GM21786 (cell line): ENCODE results near the gene MYPN.
"Not testable (repeated sequence)": the region's sequence is repeated elsewhere in the genome, so short reads cannot be mapped to it uniquely, and the experiment has no call there.

Experiments
- ATAC-seq: cut with Tn5 transposase; IDR thresholded peaks from one replicate; pipeline ENCODE4 v1.9.1; 2021; ENCODE audit not compliant: unreplicated experiment

Gene MYPN, protein sequence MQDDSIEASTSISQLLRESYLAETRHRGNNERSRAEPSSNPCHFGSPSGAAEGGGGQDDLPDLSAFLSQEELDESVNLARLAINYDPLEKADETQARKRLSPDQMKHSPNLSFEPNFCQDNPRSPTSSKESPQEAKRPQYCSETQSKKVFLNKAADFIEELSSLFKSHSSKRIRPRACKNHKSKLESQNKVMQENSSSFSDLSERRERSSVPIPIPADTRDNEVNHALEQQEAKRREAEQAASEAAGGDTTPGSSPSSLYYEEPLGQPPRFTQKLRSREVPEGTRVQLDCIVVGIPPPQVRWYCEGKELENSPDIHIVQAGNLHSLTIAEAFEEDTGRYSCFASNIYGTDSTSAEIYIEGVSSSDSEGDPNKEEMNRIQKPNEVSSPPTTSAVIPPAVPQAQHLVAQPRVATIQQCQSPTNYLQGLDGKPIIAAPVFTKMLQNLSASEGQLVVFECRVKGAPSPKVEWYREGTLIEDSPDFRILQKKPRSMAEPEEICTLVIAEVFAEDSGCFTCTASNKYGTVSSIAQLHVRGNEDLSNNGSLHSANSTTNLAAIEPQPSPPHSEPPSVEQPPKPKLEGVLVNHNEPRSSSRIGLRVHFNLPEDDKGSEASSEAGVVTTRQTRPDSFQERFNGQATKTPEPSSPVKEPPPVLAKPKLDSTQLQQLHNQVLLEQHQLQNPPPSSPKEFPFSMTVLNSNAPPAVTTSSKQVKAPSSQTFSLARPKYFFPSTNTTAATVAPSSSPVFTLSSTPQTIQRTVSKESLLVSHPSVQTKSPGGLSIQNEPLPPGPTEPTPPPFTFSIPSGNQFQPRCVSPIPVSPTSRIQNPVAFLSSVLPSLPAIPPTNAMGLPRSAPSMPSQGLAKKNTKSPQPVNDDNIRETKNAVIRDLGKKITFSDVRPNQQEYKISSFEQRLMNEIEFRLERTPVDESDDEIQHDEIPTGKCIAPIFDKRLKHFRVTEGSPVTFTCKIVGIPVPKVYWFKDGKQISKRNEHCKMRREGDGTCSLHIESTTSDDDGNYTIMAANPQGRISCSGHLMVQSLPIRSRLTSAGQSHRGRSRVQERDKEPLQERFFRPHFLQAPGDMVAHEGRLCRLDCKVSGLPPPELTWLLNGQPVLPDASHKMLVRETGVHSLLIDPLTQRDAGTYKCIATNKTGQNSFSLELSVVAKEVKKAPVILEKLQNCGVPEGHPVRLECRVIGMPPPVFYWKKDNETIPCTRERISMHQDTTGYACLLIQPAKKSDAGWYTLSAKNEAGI (N-terminal part only)

DNA sequence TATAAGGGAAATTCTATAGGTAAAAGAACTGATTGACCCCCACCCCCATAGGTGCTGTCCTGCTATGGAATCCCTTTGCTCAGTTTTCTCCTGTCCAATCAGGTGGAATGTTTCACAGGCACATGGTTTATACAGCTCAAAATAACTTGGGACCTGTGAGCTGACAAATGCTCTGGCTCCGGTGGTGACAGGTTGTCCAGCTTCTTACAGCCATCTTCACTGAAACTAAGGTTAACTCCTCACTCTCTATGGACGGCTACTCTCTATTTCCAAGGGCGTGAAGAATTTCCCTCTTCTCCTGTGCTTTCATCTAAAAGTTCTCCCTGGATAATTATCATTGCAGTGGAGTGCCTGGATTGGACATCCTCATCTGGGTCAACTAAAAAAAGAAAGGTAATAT is at the start of gene MYPN:
Gene MYPN, plus strand, starts transcription at position 158 of the 400 bp plus-strand sequence. CDS start 11,951 bp downstream, outside the sequence.
- ATAC-seq, result no peak

DNA sequence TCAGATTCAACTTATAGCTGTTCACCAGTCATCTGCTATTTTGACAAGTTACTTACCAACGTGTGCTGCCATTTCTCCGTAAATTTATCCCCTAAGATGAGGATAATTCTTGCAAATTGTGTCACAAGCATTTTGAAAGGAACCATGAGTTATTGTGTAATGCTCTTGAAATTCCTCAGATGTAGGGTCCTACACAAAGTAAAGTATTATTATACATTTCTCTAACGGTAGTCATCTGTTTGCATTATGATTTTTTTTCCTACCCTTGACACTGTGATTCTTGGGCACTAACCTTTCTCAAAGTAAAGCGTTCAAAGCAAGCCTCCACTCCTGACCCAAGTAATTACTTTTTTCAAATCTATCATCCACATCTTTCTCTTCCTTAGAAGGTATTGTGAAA is 42.3 kb upstream of the MYPN start:
- ATAC-seq, result no peak

- no peak for ATAC-seq
Measured at GRCh38 chr10:68067508-68067907, 41.8 kb upstream of the MYPN start.

DNA sequence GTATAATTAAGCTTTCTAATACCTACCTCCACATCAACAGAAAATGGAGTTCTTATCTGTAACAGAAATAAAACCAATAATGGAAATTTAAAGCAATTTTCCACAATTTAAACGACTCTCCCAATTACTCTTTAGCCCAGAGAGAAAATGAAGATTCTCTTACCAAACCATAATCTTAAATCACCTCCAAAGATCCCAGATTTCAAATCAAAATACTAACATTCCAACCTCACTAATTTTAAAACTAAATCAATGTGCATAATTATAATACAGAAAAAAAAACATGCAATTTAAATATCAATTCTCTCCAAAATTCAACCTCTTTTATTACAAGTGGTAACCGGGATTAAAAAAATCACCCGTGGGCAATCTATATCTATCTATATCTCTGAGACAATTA is 35.7 kb upstream of the MYPN start:
- no peak for ATAC-seq

- no peak for ATAC-seq
Measured at GRCh38 chr10:68074031-68074774, 35.1 kb upstream of the MYPN start.

DNA sequence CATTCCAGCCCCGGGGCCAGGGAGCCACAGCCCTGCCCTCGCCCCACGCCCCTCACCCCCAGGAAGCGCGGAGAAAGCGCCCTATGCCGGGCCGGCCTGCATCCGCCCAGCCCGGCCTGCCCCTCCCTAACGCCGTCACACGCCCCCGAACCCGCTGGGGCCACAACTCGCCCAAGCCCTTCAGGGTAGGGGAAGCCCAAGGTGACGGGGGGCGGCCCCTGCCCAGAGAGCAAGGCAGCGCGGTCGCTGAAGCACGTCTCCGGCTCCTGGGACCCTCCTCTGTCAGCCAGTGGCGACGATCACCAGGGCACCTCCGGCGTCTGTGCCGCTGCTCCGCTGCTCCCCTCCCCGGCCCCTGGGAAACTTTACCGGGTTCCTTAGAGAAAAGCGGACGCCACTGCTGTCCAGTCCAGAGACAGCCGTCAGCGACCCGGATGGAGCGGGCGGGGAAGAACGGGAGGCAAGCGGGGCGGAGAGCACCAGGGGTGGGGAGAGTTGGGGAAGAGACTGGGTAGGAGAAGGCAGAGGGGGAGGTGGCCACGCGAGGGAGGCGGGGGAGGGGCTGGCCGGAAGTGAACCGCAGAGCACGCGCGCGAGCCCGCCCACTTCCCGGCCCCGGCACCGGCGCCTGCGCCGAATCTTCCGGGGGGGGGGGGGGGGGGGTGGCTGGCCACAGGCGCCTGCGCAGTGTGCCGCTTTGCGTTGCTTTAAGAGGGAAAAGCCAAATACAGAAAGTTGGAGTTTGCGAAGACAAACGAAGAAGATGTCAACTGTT is 34.3 kb upstream of the MYPN start, which contains the start of gene HERC4:
Gene HERC4, minus strand, starts transcription at position 509 of the 775 bp plus-strand sequence. CDS start 2,175 bp downstream, outside the sequence.
- peak; percentile 89 for ATAC-seq

GRCh38 chr10:68075550-68076004 is 33.7 kb upstream of the MYPN start:
- ATAC-seq, result no peak

DNA sequence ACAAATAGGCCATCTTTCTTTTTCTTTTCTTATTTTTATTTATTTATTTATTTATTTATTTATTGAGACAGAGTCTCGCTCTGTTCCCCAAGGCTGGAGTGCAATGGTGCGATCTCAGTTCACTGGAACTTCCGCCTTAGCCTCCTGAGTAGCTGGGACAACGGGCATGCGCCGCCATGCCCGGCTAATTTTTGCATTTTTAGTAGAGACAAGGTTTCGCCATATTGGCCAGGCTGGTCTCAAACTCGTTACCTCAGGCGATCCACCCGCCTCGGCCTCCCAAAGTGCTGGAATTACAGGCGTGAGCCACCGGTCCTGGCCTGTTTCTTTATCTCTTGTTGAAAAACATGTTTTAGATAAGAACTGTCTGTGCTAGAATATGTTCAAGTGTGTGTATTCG is 33.2 kb upstream of the MYPN start:
- not testable (repeated sequence) for ATAC-seq

- ATAC-seq, result no peak
Measured at GRCh38 chr10:68077026-68077425, 32.3 kb upstream of the MYPN start.

GRCh38 chr10:68079434-68079833 is 29.9 kb upstream of the MYPN start:
- no peak for ATAC-seq

GRCh38 chr10:68080853-68081431 is 28.3 kb upstream of the MYPN start:
- ATAC-seq, result no peak

GRCh38 chr10:68081916-68082315 is 27.4 kb upstream of the MYPN start:
- ATAC-seq, result no peak

- no peak for ATAC-seq
Measured at GRCh38 chr10:68082872-68083271, 26.4 kb upstream of the MYPN start.

DNA sequence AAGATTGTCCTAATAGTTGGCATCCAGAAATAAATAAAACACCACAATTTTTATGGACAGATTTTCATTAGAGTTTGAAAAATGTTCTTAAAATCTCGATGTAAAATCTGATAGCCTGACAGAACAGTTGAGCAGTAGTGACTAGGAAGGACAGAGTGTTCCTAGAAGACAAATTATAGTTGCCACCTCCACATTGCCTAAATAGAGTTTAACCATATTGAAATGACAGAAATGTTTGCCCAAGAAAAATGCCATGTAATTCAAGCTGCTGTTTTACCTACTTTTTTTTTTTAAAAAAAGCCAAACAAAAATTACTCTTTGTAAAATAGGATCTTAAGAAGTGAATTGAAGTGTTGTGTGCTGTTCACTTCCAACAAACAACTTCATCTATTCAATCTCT is 25.3 kb upstream of the MYPN start:
- ATAC-seq, result no peak

DNA sequence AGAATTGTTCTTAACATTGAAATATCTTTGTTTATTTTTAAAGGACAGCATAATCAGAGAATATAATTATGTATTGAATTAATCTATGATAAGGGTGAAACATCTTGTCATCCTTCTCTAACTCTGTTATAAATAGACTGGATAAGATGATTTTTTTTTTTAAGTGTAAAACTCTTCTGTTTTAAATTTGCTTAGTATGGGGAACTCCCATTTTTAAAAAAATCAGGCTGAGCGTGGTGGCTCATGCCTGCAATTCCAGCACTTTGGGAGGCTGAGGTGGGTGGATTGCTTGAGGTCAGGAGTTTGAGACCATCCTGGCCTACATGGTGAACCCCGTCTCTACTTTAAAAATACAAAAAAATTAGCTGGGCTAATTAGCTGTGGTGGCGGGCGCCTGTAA is 24.8 kb upstream of the MYPN start:
- no peak for ATAC-seq

DNA sequence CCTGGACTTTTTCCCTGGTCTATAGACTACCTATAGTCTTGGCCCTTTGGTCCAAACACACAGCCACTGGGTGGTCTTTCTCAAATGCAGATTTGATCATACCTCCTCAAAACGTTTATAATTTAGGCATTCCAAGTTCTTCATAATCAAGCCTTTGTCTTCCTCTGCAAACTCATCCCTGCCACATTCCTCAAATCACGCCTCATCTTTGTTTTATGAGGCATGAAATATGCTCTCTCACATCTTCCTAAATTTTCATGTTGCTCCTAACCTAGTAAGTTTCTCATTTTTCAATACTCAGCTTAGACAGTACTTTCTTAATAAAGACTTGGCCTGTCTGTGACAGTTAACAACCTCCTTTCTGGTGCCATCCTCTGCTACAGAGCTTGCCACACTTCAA is 23.3 kb upstream of the MYPN start:
- no peak for ATAC-seq

GRCh38 chr10:68086910-68087684 is 22.2 kb upstream of the MYPN start:
- no peak for ATAC-seq

DNA sequence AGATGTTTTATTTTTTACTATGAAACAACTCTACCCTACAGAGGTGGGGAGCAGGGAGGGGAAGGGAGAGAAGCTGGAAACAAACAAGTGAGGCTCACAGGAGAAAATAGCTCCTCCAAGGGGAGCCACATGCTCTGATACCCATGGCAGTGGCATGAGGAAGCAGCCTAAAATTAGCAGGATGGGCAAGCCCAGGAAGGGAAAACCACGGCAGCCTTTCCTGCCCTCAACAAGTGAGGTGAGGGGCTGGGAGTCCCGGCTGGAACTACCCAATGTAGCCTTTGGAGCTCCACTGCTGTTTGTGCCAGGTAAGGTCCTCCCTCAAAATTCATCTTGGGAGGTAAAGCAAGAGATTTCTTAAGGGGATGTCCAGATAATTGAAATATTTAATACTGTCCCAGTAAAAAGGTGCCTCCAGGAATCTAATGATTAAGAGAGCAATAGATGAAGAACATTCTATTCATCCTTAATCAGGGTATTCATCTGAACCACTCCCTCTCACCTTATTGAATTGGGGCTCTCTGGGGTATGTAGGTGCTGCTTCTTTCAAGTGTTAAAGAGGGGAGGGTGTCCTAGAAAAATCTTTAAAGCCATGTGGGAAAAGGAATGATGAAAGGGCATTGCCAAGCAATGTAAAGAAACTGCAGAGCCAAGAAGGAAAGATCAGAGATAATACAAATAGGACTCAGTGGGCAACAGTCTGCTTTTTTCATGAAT is 21.4 kb upstream of the MYPN start:
- ATAC-seq, result no peak
